Stimulated activated memory B cell treated with anti-CD40 and anti-IgM and Interleukin-4, amounts not matched to agents 10 μg/mL and 1 μg/mL and 100 μg/mL, for 72 hours (primary cell): ENCODE data around the gene DLG3.

ENCODE experiments used
- ATAC-seq: fragments of 150-1000 bp; cut with Tn5 transposase; 2 replicates; pipeline ENCODE4 v1.10.0; 2021
- H3K27ac Mint-ChIP-seq: one replicate; pipeline ENCODE4 v1.8.0; 2022; ENCODE audit warnings: mild to moderate bottlenecking, mixed read lengths
- H3K27me3 Mint-ChIP-seq: one replicate; pipeline ENCODE4 v1.8.0; 2022; ENCODE audit warnings: mixed read lengths
- H3K36me3 Mint-ChIP-seq: one replicate; pipeline ENCODE4 v1.8.0; 2022; ENCODE audit warnings: mixed read lengths
- H3K4me1 Mint-ChIP-seq: one replicate; pipeline ENCODE4 v1.8.0; 2022; ENCODE audit warnings: mixed read lengths
- H3K4me3 Mint-ChIP-seq: one replicate; pipeline ENCODE4 v1.8.0; 2022; ENCODE audit warnings: mild to moderate bottlenecking, moderate library complexity, mixed read lengths
- H3K9me3 Mint-ChIP-seq: one replicate; pipeline ENCODE4 v1.8.0; 2022; ENCODE audit warnings: mixed read lengths

DLG3 gene

DNA sequence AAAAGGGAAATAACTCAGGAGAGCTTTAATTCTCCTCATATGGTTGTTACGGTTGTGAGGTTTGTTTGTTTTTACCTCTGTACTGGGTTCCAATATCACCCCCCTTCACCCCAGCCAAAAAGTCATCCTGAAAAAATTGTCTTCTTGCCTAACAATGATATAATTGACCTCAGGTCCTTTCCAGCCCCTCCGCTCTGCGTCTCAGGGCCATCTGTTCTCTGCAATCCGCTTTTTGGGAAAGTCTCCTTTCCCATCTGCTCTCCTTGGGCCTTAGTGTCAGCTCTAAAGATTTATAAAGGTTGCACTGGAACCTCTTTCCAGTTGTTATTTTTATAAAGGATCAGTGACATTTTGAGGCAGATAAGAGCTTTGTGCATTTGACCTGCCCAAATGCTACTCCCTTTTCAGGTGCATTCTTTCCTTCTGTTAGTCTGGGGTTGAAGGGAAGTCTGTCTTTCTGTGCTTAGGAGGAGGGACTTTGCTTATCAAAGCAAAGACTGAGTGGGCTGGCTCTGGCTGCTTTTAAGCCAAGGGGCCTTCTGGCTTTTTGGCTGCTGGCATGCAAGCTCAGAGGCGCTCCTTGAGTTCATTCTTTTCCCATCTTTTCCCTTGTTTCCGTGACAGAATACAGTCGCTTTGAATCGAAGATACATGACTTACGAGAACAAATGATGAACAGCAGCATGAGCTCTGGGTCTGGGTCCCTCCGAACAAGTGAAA lies 34.1 kb downstream of the DLG3 start:
- Mint-ChIP-seq H3K9me3 (no peaks in the 10 kb centered on the region), H3K4me1 (no peaks in the 10 kb centered on the region), H3K27ac (no peak overlapping the region), H3K4me3 (no peak overlapping the region), H3K36me3 (peaks cover 5% of the 10 kb centered on the region), H3K27me3 (no peaks in the 10 kb centered on the region)
- no peak for ATAC-seq

DNA sequence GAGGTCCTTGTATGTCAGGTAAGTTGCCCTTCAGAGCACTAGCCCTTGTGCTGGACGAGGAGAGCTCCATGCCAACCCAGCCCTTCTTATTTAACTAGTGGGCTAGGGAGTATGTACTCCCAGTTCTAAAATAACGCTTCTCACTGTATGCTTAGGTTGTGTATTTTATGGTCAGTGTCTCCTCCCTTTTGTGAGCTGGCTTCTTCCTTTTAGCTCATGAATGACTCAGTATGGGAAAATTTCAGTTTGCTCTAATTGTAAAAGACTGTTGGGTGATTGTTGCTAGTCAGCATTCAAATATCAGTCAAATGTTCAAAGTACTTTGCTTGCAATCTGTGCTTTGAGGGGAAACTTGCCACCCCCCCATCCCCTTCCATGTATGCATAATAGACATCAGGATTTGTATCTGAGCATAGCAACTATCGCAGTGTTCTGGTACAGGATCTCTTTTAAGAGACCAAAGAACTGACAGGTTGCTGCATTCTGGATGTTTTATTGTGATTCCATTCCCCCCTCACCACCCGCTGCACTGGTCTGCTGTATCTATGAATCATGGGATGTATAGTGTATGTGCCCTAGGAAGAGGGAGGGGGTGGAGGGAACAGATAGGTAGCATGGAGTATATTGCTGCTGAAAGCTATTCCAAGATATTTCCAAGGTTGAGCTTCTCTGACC lies 34.7 kb downstream of the DLG3 start:
- no peak for ATAC-seq
- Mint-ChIP-seq H3K36me3 (peaks cover 5% of the 10 kb centered on the region), H3K4me1 (no peaks in the 10 kb centered on the region), H3K9me3 (no peaks in the 10 kb centered on the region), H3K27me3 (no peaks in the 10 kb centered on the region), H3K27ac (no peak overlapping the region), H3K4me3 (no peak overlapping the region)

DNA sequence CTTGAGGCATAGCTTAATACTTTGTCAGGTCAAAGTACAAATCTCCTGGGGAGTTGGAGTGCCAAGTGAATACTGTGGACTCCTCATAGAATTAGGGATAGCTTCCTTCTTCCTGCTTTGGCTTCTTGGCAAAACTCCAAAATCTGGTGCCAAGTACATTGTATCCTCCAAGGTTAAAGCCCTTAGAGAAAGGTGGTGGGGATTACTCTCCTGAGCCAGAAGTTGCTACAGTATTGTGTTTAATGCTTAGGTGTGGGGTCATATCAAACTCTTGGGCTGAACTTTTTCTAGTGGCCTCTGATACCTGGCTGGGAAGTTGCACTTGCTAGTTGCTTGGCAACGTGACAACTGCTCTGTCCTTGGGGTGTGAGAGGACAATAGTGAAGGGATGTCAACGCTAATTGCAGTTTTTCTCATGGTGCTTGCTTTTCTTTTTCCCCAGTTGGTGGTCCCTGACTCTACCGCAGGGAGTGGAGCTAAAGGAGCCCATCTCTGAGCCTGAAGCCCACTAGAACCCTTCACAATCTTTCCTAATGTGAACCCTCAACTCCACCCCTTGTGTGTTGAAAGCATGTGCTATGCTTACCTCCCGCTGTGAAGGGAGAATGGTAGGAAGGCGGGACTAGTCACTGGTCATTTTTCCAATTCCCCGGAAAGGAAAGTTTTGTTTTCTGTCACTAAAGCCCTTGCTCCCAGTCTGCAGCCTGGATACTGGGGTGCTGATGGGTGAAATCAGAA lies 35.5 kb downstream of the DLG3 start:
- Mint-ChIP-seq H3K9me3 (no peaks in the 10 kb centered on the region), H3K27me3 (no peaks in the 10 kb centered on the region), H3K36me3 (peaks cover 5% of the 10 kb centered on the region), H3K4me3 (no peak overlapping the region), H3K27ac (no peak overlapping the region), H3K4me1 (no peaks in the 10 kb centered on the region)
- ATAC-seq, result no peak

DNA sequence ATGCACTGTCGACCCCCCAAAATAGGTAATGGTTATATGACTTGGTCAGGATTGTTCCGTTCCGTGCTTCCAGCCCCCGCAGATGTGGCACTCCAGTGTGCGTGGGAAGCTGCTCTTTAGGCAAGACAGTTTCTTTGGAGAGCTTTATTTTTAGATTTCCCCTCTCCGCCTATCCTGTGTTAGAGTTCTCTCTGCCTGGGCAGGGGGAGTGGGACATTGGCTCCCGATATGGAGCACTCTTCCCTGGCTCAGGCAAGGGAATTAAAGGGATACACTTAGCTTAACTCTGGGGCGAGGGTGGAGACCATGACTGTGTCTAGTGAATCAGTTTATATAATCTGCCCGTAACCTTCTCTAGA lies 36.0 kb downstream of the DLG3 start:
- no peak overlapping the region for H3K27ac Mint-ChIP-seq

DNA sequence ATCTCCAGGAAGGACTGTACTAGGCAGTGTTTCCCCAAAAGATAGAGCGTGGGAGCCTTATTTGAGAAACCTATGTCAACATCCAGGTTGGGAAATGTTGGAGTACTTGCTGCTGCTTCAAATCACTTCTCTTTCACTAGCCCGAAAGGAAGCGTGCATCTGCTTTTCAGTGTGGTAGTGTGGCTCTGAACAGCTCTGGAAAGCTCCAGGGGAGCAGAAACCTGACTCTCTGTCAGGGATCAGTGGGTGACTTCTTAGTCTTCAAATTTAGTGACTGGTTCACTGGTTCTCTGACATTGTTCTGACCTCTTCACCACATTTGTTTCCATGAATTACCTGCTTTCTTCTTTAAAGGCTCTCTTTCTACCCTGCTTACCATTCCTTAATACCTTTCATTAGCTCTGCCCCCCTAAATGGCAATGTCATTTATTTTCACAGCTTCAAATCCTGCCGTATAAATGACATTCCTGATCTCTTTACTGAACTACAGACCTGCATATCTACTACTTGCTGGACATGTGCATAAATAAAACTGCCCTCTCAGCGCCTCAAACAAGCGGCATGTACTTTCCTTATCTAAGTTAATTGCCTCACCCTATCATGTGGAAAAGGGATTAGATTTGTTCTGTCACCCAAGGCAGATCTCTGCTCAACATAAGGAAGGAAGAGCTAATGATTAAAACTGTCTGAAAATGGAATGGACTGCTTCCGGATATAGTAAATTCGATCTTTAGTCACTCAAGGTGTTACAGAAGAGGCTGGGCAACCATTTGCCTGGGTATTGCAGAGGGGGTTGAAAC lies 37.0 kb downstream of the DLG3 start:
- H3K27me3 Mint-ChIP-seq, result no peaks in the 10 kb centered on the region
- H3K27ac Mint-ChIP-seq, result no peak overlapping the region
- no peak overlapping the region for H3K4me3 Mint-ChIP-seq
- no peaks in the 10 kb centered on the region for H3K4me1 Mint-ChIP-seq
- peaks cover 5% of the 10 kb centered on the region for H3K36me3 Mint-ChIP-seq
- ATAC-seq, result no peak
- H3K9me3 Mint-ChIP-seq, result no peaks in the 10 kb centered on the region

More for the DNA sequence above, 36.0 kb downstream of the DLG3 start:
- ATAC-seq, result no peak
- peaks cover 5% of the 10 kb centered on the region for H3K36me3 Mint-ChIP-seq
- H3K4me1 Mint-ChIP-seq, result no peaks in the 10 kb centered on the region
- H3K4me3 Mint-ChIP-seq, result no peak overlapping the region
- H3K27me3 Mint-ChIP-seq, result no peaks in the 10 kb centered on the region
- no peaks in the 10 kb centered on the region for H3K9me3 Mint-ChIP-seq

DNA sequence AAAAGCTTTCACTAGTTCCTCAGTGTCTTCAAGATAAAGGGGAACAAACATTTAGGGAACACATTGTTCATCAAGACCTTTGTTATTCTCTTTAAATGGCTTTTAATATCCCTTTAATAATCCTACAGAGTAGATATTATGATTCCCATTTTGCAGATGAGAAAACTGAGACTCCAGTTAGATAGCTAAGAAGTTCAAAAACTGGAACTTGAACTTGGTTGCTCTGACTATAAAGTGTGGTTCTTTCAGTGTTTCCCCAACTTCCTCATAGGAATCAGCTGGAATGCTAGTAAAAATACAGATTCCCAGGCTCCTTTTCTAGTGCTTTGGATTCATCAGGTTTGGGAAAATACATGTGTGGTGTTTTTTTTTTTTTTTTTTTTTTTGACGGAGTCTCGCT lies 37.7 kb downstream of the DLG3 start:
- Mint-ChIP-seq H3K27me3 (no peaks in the 10 kb centered on the region), H3K36me3 (peaks cover 5% of the 10 kb centered on the region), H3K4me1 (no peaks in the 10 kb centered on the region), H3K27ac (no peak overlapping the region), H3K9me3 (no peaks in the 10 kb centered on the region), H3K4me3 (no peak overlapping the region)
- ATAC-seq, result no peak

DNA sequence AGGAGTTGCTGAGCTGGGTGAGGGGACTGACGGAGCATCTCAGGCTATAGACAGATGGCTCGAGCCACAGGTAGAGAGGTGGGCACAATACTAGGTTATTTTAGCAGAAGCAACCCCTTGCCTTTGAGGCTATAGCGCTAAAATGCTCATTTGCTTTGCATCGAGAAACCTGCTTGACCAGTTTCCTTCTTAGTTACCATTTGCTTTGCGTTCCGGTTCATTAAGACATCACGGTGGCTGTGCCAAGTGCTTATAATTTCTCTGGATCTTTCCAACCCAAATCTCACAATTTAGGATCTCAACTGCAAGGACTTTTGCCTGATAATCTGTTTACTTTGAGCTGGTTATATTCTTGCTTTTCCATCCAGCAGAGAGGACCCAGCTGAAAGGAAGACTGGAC lies 40.8 kb downstream of the DLG3 start:
- no peaks in the 10 kb centered on the region for H3K4me1 Mint-ChIP-seq
- no peak overlapping the region for H3K27ac Mint-ChIP-seq
- H3K27me3 Mint-ChIP-seq, result no peaks in the 10 kb centered on the region
- H3K9me3 Mint-ChIP-seq, result no peaks in the 10 kb centered on the region
- no peak for ATAC-seq
- peaks cover 11% of the 10 kb centered on the region for H3K36me3 Mint-ChIP-seq
- H3K4me3 Mint-ChIP-seq, result no peak overlapping the region

DNA sequence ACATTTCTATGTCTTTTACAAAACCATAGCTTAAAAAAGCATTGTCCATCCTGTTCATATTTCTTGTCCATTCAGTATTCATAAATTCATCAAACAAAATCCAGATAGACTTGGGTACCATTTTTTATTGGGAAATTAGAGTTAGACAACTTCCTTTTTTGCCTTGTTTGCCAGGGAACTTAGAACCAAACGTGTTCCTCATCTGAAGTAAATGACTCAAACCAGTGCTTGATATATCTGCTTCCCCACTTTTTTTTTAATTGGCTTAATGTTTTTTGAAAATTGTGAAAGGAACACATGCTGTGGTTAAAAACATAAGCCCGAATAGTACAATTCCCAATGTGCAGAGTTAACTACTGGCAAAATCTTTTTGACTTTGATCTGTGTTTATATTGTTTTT lies 44.2 kb downstream of the DLG3 start:
- Mint-ChIP-seq H3K9me3 (no peaks in the 10 kb centered on the region), H3K36me3 (peaks cover 23% of the 10 kb centered on the region)

DNA sequence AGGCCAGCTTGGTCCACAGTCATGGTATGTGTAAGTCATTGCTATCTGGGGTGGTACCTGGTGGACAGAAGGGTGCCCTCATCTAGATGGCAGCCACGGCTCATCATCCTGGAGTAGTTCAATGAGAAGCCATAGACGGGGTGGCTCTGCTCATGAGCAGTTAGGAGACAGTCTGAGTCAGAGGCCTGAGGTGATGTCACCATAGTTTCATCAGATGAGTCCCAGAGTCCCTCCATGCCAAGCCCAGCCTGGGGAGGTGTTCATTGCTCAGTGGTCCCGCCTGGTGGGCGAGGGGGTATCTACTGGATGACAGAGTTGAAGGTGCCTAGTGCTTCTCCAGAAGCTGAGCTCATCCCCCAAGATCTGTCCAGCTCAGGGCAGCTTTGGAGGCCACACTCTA lies 49.8 kb downstream of the DLG3 start:
- H3K9me3 Mint-ChIP-seq, result no peaks in the 10 kb centered on the region
- no peaks in the 10 kb centered on the region for H3K27me3 Mint-ChIP-seq
- H3K36me3 Mint-ChIP-seq, result peaks cover 28% of the 10 kb centered on the region
- H3K4me3 Mint-ChIP-seq, result no peak overlapping the region
- ATAC-seq, result no peak
- H3K27ac Mint-ChIP-seq, result no peak overlapping the region
- H3K4me1 Mint-ChIP-seq, result no peaks in the 10 kb centered on the region

More for the DNA sequence above, 44.2 kb downstream of the DLG3 start:
- Mint-ChIP-seq H3K27me3 (no peaks in the 10 kb centered on the region), H3K27ac (no peak overlapping the region), H3K4me1 (no peaks in the 10 kb centered on the region), H3K4me3 (no peak overlapping the region)
- no peak for ATAC-seq

DNA sequence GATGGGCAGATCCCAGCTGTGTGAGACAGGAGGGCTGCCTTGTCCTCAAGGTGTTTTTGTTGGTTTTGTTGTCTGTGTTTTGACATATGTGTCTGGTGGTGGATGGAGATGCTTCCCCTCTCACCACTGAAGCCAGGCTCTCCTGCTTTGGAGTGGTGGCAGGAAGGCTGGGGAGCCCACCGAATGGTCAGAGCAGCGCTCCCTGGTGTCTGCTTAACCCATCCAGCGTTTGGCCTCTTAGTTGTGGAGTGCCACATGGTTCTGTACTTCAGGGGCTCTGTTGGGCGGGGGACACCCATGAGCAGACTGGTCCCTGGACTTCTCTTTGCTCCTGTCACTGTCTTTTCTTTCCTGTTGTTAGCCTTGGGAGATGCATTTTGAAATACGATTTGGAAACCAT lies 51.9 kb downstream of the DLG3 start:
- Mint-ChIP-seq H3K9me3 (no peaks in the 10 kb centered on the region), H3K4me1 (no peaks in the 10 kb centered on the region), H3K27me3 (no peaks in the 10 kb centered on the region), H3K36me3 (peaks cover 28% of the 10 kb centered on the region), H3K4me3 (no peak overlapping the region), H3K27ac (no peak overlapping the region)
- ATAC-seq, result no peak

DNA sequence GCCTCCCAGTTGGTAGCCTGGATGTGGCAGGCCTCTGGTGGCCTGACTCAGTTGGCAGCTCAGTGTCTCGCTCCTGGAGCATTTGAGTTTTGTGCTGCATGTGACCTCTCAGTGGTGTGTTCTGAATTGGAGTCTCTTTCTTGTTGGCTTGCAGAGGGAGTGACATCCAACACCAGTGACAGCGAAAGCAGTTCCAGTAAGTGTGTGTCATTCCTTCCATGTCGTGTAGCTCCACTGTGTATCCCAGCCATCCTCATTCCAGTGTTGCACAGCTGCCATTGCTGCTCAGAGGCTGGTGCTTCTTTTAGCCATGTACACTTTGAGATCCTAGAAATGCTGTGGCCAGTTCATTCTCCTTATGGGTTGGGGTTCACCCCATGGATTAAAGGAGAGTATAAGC lies 52.4 kb downstream of the DLG3 start:
- Mint-ChIP-seq H3K27me3 (no peaks in the 10 kb centered on the region), H3K4me3 (no peak overlapping the region), H3K36me3 (peaks cover 25% of the 10 kb centered on the region), H3K9me3 (no peaks in the 10 kb centered on the region), H3K27ac (no peak overlapping the region), H3K4me1 (no peaks in the 10 kb centered on the region)
- no peak for ATAC-seq

DNA sequence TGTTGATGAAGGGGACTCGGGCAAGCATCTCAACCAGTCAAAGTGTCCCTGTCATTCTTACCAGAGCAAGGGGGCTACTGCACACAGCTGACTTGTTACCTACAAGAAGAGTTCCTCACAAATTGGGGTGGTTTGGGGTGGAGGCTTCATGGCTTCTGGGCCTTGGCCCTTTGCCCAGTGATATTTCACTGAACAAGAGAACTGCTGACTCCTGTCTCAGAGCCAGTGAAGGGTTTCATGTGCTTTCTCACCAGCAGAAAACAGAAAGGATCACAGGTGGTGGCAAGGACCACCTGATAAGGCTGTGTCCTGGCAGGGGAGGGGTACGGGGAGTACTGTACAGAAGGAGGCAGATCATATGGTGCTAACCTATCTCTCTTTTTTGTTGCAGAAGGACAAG lies 53.5 kb downstream of the DLG3 start:
- Mint-ChIP-seq H3K4me1 (no peaks in the 10 kb centered on the region), H3K4me3 (no peak overlapping the region), H3K36me3 (peaks cover 14% of the 10 kb centered on the region), H3K9me3 (no peaks in the 10 kb centered on the region), H3K27me3 (no peaks in the 10 kb centered on the region), H3K27ac (no peak overlapping the region)
- no peak for ATAC-seq

DNA sequence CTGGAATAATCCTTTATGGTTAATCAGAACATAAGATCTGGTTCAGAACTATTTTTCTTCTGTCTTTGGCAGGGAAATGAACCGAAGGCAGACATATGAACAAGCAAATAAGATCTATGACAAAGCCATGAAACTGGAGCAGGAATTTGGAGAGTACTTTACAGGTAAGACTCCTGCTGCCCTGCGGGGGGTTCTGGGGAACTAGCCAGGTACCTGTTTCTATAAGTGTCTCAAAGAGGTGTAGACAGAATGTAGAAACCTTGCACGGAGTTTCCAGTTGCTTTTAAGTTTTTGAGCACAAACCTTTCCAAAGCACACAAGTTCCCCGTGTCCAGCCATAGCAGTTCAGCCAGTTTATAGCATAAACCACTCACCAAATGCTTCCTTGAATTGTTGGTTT lies 56.2 kb downstream of the DLG3 start:
- no peaks in the 10 kb centered on the region for H3K4me1 Mint-ChIP-seq
- peaks cover 11% of the 10 kb centered on the region for H3K36me3 Mint-ChIP-seq
- no peak overlapping the region for H3K4me3 Mint-ChIP-seq
- H3K27ac Mint-ChIP-seq, result no peak overlapping the region
- H3K27me3 Mint-ChIP-seq, result no peaks in the 10 kb centered on the region
- no peaks in the 10 kb centered on the region for H3K9me3 Mint-ChIP-seq
- no peak for ATAC-seq

DNA sequence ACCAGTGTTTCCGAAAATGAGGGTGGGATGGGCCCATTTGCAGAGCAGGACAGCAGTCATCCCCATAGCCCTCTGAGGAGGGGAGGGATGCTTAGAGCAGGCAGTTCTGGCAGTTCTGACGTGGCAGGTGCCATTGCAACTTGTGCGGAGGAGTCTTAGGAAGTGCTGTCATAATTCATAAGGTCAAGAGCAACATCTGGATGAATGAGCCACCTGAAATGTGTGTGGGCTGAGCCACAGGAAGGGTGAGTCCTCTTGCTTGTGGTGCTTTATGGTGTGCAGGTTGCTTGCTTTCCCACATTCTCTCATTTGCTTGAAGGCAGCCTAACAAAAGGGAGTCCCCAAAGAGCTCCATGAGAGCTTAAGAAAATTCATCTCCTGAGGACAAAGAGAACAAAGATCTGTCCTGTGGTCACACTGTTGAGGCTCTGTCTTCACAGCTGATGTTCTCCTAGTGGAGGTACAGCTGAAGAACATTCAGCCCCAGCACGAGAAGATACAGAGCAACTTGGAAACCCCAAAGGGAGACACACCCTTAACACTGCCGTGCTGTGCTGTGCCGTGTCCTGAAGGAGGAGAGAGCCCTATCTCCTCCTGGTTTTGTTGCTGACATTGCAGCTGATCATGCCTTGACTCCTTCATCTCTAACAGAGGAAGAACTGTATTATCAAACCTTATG lies 60.3 kb downstream of the DLG3 start:
- H3K9me3 Mint-ChIP-seq, result no peaks in the 10 kb centered on the region
- peaks cover 13% of the 10 kb centered on the region for H3K4me1 Mint-ChIP-seq
- peaks cover under 1% of the 10 kb centered on the region for H3K36me3 Mint-ChIP-seq
- ATAC-seq, result peak; percentile 60
- no peak overlapping the region for H3K27ac Mint-ChIP-seq
- H3K4me3 Mint-ChIP-seq, result no peak overlapping the region
- H3K27me3 Mint-ChIP-seq, result peaks cover 7% of the 10 kb centered on the region

DNA sequence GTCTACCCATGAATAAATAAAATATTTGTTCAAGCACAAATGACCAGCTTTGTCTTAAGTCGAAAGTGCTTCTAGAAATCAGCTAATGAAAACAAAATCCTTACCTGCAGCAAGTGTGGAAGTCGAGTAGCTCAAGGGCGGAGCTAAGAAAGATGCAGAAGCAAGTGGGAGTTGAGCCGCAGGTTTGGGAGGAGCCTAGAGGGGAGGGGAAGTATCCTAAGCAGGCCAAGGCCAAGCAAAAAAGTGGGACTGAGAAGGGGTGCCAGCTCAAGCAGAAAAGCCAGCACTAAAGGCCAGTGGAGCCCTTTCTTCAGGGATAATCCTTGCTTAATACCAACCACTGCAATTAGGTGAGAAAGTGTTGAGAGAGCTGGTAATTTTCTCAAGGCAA lies 60.8 kb downstream of the DLG3 start:
- peaks cover 13% of the 10 kb centered on the region for H3K4me1 Mint-ChIP-seq
- no peaks in the 10 kb centered on the region for H3K9me3 Mint-ChIP-seq
- no peak overlapping the region for H3K4me3 Mint-ChIP-seq
- no peak overlapping the region for H3K27ac Mint-ChIP-seq
- peaks cover 13% of the 10 kb centered on the region for H3K27me3 Mint-ChIP-seq
- no peaks in the 10 kb centered on the region for H3K36me3 Mint-ChIP-seq
- no peak for ATAC-seq
